Keratinocyte (primary cell): ENCODE measurements around the gene SMYD1. TPM values are rescaled to one million over a fixed set of nuclear protein-coding genes. Genes with fewer than 3 reads are reported as not detected.

Experiments
- DNase-seq: peaks from one replicate; pipeline ENCODE4 v3.0.0-alpha.2; 2011; ENCODE audit warnings: low read depth, missing footprints, low spot score
- FAIRE-seq: peaks from 2 replicates; lab custom pipeline; 2011; peaks lifted over from hg19 to GRCh38; lab: Jason Lieb, UNC
- H2AFZ ChIP-seq: 2 replicates; pipeline ENCODE4 v1.6.0; 2012; ENCODE audit warnings: low read length, control low read depth, inconsistent platforms; ENCODE audit not compliant: control insufficient read depth
- H3K27ac ChIP-seq: 2 replicates; pipeline ENCODE4 v1.5.1; 2011; ENCODE audit warnings: low read length; ENCODE audit not compliant: control insufficient read depth, insufficient read depth
- H3K27me3 ChIP-seq: 3 replicates; pipeline ENCODE4 v1.6.0; 2011; ENCODE audit warnings: low read length; ENCODE audit not compliant: control insufficient read depth, insufficient read depth; ENCODE audit errors: extremely low read depth
- H3K36me3 ChIP-seq, 2 experiments: 2 replicates in 1 of 2; 3 replicates in 1 of 2; pipeline ENCODE4 v1.5.1; 2011; ENCODE audit warnings: low read length in 2 of 2, mild to moderate bottlenecking in 1 of 2; ENCODE audit not compliant: control insufficient read depth in 2 of 2, insufficient read depth in 2 of 2; ENCODE audit errors: extremely low read depth in 1 of 2
- H3K4me1 ChIP-seq: 3 replicates; pipeline ENCODE4 v1.5.1; 2011; ENCODE audit warnings: low read length; ENCODE audit not compliant: control insufficient read depth, insufficient read depth; ENCODE audit errors: extremely low read depth
- H3K4me2 ChIP-seq: 3 replicates; pipeline ENCODE4 v1.6.0; 2011; ENCODE audit warnings: low read depth, low read length; ENCODE audit not compliant: control insufficient read depth, insufficient read depth; ENCODE audit errors: extremely low read depth
- H3K4me3 ChIP-seq, 3 experiments: fragments of 200-600 bp in 1 of 3; sonication (generic) in 1 of 3; 2 replicates in 2 of 3; 3 replicates in 1 of 3; pipeline ENCODE4 v1.5.1; 2011 to 2016; ENCODE audit warnings: low read length in 3 of 3, mild to moderate bottlenecking in 3 of 3, control low read depth in 2 of 3, inconsistent platforms in 1 of 3, low read depth in 1 of 3, mixed read lengths in 1 of 3, mixed run types in 1 of 3, moderate library complexity in 1 of 3; ENCODE audit not compliant: control insufficient read depth in 2 of 3, insufficient read depth in 2 of 3; ENCODE audit errors: extremely low read depth in 1 of 3
- H3K79me2 ChIP-seq: 2 replicates; pipeline ENCODE4 v1.6.0; 2012; ENCODE audit warnings: low read length; ENCODE audit not compliant: control insufficient read depth, insufficient read depth
- H3K9ac ChIP-seq: 3 replicates; pipeline ENCODE4 v1.6.0; 2011; ENCODE audit warnings: low read length; ENCODE audit not compliant: control insufficient read depth, insufficient read depth; ENCODE audit errors: extremely low read depth
- H3K9me1 ChIP-seq: 3 replicates; pipeline ENCODE4 v1.6.0; 2011; ENCODE audit warnings: low read length; ENCODE audit not compliant: control insufficient read depth, insufficient read depth; ENCODE audit errors: extremely low read depth
- H3K9me3 ChIP-seq: 2 replicates; pipeline ENCODE4 v1.5.1; 2012; ENCODE audit warnings: low read depth, low read length; ENCODE audit not compliant: control insufficient read depth
- H4K20me1 ChIP-seq: 3 replicates; pipeline ENCODE4 v1.6.0; 2011; ENCODE audit warnings: low read length; ENCODE audit not compliant: control insufficient read depth, insufficient read depth; ENCODE audit errors: extremely low read depth
- EZH2 ChIP-seq: IDR thresholded peaks from one replicate; pipeline ENCODE4 v1.6.1; 2012; ENCODE audit warnings: inconsistent platforms, mild to moderate bottlenecking, low read length, moderate library complexity
- dilution Hi-C: fragments of 300-500 bp; cut with MboI; formaldehyde crosslinking; loops from one replicate; pipeline ENCODE4 v1.7.0; 2020; ENCODE audit warnings: low sequenced_read_pairs; ENCODE audit not compliant: extremely low pct_ligation_motif_present
- polyA plus RNA-seq, 5 experiments: library from polyadenylated mRNA; depleted of rRNA in 3 of 5; stranded (reverse) in 3 of 5; stranded (forward) in 1 of 5; unstranded in 1 of 5; fragments of >200 nt; gene quantifications; 1 replicate in 1 of 5; 2 replicates in 3 of 5; 3 replicates in 1 of 5; pipeline versions ENCODE4 v1.2.1 to v1.2.3, GENCODE V29; 2011 to 2012; ENCODE audit warnings: missing spikeins in 2 of 5, low read depth in 1 of 5, low replicate concordance in 1 of 5
- TF ChIP-seq, protein P1 (sequence below), 3 experiments: IDR thresholded peaks in 1 of 3; conservative IDR thresholded peaks in 1 of 3; optimal IDR thresholded peaks in 1 of 3; 2 replicates in 2 of 3; 3 replicates in 1 of 3; pipeline versions ENCODE3 to v1.5.1; 2011; ENCODE audit warnings: low read length in 3 of 3, mild to moderate bottlenecking in 3 of 3, moderate library complexity in 2 of 3, control low read depth in 1 of 3, inconsistent platforms in 1 of 3; ENCODE audit not compliant: insufficient read depth in 2 of 3; ENCODE audit errors: extremely low read depth in 1 of 3

SMYD1 gene
- polyA plus RNA-seq, 1 donor (not counting 4 experiments of a cell fraction or from before 2014, with no cell fraction given), result not detected

DNA sequence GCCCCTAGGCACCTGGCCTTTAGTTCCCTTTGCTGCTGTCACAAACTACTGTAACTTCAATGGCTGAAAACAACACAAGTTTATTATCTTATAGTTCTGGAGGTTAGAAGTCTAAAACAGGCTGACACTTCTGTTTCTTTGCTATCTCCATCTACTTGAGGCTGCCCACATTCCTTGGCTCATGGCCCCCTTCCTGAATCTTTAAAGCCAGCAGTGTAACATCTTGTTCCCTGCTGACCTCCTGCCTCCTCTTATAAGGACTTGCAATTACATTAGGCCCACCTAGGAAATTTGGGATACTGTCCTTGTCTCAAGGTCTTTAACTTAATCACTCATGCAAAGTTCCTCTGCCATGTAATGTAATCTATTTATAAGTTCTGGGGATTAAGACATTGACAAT, 6.5 kb downstream of the SMYD1 start:
- H3K4me1 ChIP-seq, result no peaks in the 10 kb centered on the region
- H3K9ac ChIP-seq, result no peak overlapping the region
- H3K4me3 ChIP-seq, result no peak overlapping the region
- no peak for TF ChIP-seq EZH2
- TF ChIP-seq, protein P1, sequence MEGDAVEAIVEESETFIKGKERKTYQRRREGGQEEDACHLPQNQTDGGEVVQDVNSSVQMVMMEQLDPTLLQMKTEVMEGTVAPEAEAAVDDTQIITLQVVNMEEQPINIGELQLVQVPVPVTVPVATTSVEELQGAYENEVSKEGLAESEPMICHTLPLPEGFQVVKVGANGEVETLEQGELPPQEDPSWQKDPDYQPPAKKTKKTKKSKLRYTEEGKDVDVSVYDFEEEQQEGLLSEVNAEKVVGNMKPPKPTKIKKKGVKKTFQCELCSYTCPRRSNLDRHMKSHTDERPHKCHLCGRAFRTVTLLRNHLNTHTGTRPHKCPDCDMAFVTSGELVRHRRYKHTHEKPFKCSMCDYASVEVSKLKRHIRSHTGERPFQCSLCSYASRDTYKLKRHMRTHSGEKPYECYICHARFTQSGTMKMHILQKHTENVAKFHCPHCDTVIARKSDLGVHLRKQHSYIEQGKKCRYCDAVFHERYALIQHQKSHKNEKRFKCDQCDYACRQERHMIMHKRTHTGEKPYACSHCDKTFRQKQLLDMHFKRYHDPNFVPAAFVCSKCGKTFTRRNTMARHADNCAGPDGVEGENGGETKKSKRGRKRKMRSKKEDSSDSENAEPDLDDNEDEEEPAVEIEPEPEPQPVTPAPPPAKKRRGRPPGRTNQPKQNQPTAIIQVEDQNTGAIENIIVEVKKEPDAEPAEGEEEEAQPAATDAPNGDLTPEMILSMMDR (optimal IDR thresholded peaks at IDR 0.05 in 1 of 3, IDR thresholded peaks at IDR 0.05 in 1 of 3, conservative IDR thresholded peaks at IDR 0.05 in 1 of 3; ENCODE audit: extremely low read depth in 1 of 3, insufficient read depth in 2 of 3, low read length in 3 of 3), result no peak
- no peaks in the 10 kb centered on the region for H3K36me3 ChIP-seq
- FAIRE-seq (no peak), DNase-seq (no peak)
- H2AFZ ChIP-seq, result no peak overlapping the region
- dilution Hi-C loops, result no loop called here
- no peaks in the 10 kb centered on the region for H3K79me2 ChIP-seq
- H4K20me1 ChIP-seq, result no peaks in the 10 kb centered on the region
- no peaks in the 10 kb centered on the region for H3K9me1 ChIP-seq
- H3K4me2 ChIP-seq, result no peak overlapping the region
- no peaks in the 10 kb centered on the region for H3K9me3 ChIP-seq
- H3K27me3 ChIP-seq, result no peaks in the 10 kb centered on the region
- no peak overlapping the region for H3K27ac ChIP-seq

DNA sequence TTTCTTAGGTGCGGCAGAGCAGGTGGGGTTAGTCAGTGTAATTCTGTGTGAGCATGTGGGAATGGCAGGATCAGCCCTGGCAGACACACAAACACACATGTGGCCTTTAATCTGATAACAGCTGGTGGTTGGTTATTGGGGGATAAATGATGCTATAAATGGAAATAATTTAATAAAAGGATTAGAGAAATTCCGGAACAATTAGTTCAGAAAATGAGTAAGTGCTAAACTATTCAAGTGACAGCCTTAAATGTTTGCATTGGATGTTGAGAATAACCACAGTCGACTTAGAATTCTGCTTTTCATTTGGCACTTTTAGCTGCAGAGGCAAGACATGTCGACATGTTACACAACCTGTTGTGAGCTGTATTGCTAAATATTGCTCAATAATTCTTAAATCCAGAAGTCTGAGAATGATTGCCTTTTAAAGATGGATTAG, 7.2 kb downstream of the SMYD1 start:
- H3K9ac ChIP-seq, result no peak overlapping the region
- H3K27ac ChIP-seq, result no peak overlapping the region
- FAIRE-seq (no peak), DNase-seq (no peak)
- H2AFZ ChIP-seq, result no peak overlapping the region
- no peaks in the 10 kb centered on the region for H3K9me3 ChIP-seq
- dilution Hi-C loops, result no loop called here
- H3K36me3 ChIP-seq, result no peaks in the 10 kb centered on the region
- no peaks in the 10 kb centered on the region for H3K4me1 ChIP-seq
- no peak overlapping the region for H3K4me3 ChIP-seq
- no peaks in the 10 kb centered on the region for H4K20me1 ChIP-seq
- H3K9me1 ChIP-seq, result no peaks in the 10 kb centered on the region
- H3K79me2 ChIP-seq, result no peaks in the 10 kb centered on the region
- H3K27me3 ChIP-seq, result no peaks in the 10 kb centered on the region
- no peak overlapping the region for H3K4me2 ChIP-seq
- TF ChIP-seq, protein P1 (optimal IDR thresholded peaks at IDR 0.05 in 1 of 3, IDR thresholded peaks at IDR 0.05 in 1 of 3, conservative IDR thresholded peaks at IDR 0.05 in 1 of 3; ENCODE audit: extremely low read depth in 1 of 3, insufficient read depth in 2 of 3, low read length in 3 of 3), result no peak
- TF ChIP-seq EZH2, result no peak
